HepG2 (cell line): ENCODE measurements around the gene ALOXE3. TPM values are rescaled to one million over a fixed set of nuclear protein-coding genes. Genes with fewer than 3 reads are reported as not detected.

Experiments used
- ASH2L ChIP-seq: fragments of 300-600, 200-600 bp; sonication (generic); IDR thresholded peaks from 2 replicates; pipeline ENCODE4 v1.7.0; 2017; ENCODE audit warnings: low read depth, mild to moderate bottlenecking, moderate library complexity, mixed read lengths, low read length; ENCODE audit not compliant: insufficient read length
- ELF3 ChIP-seq: IDR thresholded peaks from 2 replicates; pipeline ENCODE4 v1.6.1; 2016; ENCODE audit warnings: missing genetic modification reagents, missing compliant biosample characterization
- EP300 ChIP-seq, 3 experiments: sonication (generic) in 1 of 3; formaldehyde crosslinking in 1 of 3; IDR thresholded peaks; 2 replicates each; pipeline versions ENCODE4 v1.5.1 to v1.6.1; 2011 to 2020; ENCODE audit warnings: low read depth in 2 of 3, low read length in 2 of 3, borderline replicate concordance in 1 of 3, improper control_type of control experiment in 1 of 3, mild to moderate bottlenecking in 1 of 3, missing genetic modification reagents in 1 of 3, moderate library complexity in 1 of 3
- ETV5 ChIP-seq: IDR thresholded peaks from 2 replicates; pipeline ENCODE4 v1.6.1; 2018; ENCODE audit warnings: missing biosample characterization, missing genetic modification reagents, inconsistent platforms, borderline replicate concordance
- GABPB1 ChIP-seq: IDR thresholded peaks from 2 replicates; pipeline ENCODE4 v1.6.1; 2016; ENCODE audit warnings: mild to moderate bottlenecking, missing genetic modification reagents, moderate library complexity, missing compliant biosample characterization
- HNF4A ChIP-seq: sonication (generic); formaldehyde crosslinking; IDR thresholded peaks from 2 replicates; pipeline ENCODE4 v1.4.0; 2020; ENCODE audit warnings: missing genetic modification reagents
- MEIS1 ChIP-seq: sonication (generic); formaldehyde crosslinking; IDR thresholded peaks from 2 replicates; pipeline ENCODE4 v1.9.0; 2021; ENCODE audit warnings: mild to moderate bottlenecking, missing genetic modification reagents, moderate library complexity, borderline replicate concordance
- PLRG1 ChIP-seq: fragments of 450-650 bp; conservative IDR thresholded peaks from 2 replicates; pipeline ENCODE4 v1.6.1; 2016
- POLR2A ChIP-seq, 2 experiments: IDR thresholded peaks; 2 replicates each; pipeline ENCODE4 v1.6.1; 2011; ENCODE audit warnings: low read depth in 2 of 2, low read length in 2 of 2, mild to moderate bottlenecking in 1 of 2, moderate library complexity in 1 of 2; ENCODE audit not compliant: insufficient read depth in 1 of 2
- SOX13 ChIP-seq, 3 experiments: fragments of 450-650 bp in 1 of 3; sonication (generic) in 1 of 3; formaldehyde crosslinking in 1 of 3; IDR thresholded peaks in 2 of 3; conservative IDR thresholded peaks in 1 of 3; 2 replicates each; pipeline versions ENCODE4 v1.5.0 to v1.6.1; 2016 to 2020; ENCODE audit warnings: antibody characterized with exemption in 1 of 3, mild to moderate bottlenecking in 1 of 3, missing compliant biosample characterization in 1 of 3, missing genetic modification reagents in 1 of 3, moderate library complexity in 1 of 3
- SPEN ChIP-seq: sonication (generic); formaldehyde crosslinking; IDR thresholded peaks from 2 replicates; pipeline ENCODE4 v1.5.1; 2020; ENCODE audit warnings: low read depth, mild to moderate bottlenecking, missing genetic modification reagents
- ZFP36L1 ChIP-seq: sonication (generic); formaldehyde crosslinking; IDR thresholded peaks from 2 replicates; pipeline ENCODE4 v1.8.0; 2022; ENCODE audit warnings: mild to moderate bottlenecking, missing genetic modification reagents, moderate library complexity
- ZNF430 ChIP-seq: sonication (generic); formaldehyde crosslinking; IDR thresholded peaks from 2 replicates; pipeline ENCODE4 v1.9.0; 2021; ENCODE audit warnings: mild to moderate bottlenecking, missing genetic modification reagents
- ZNF552 ChIP-seq: sonication (generic); formaldehyde crosslinking; IDR thresholded peaks from 2 replicates; pipeline ENCODE4 v1.9.0; 2022; ENCODE audit warnings: missing genetic modification reagents, mild to moderate bottlenecking, borderline replicate concordance
- polyA plus RNA-seq, 8 experiments: library from polyadenylated mRNA; depleted of rRNA in 3 of 8; stranded (reverse) in 7 of 8; unstranded in 1 of 8; fragments of >200 nt; fragmentation: Illumina TruSeq in 4 of 8; extraction: Trizol in 4 of 8; gene quantifications; 2 replicates each; pipeline versions ENCODE4 v1.2.1 to v1.2.3, GENCODE V29; 2011 to 2016; ENCODE audit warnings: low read depth in 4 of 8, missing spikeins in 1 of 8, mixed read lengths in 1 of 8; ENCODE audit not compliant: insufficient read depth in 1 of 8
- total RNA-seq, 5 experiments: library from RNA; depleted of rRNA; stranded (reverse); fragments of >200 nt; fragmentation: Illumina TruSeq; extraction: Trizol; gene quantifications; 2 replicates each; pipeline ENCODE4 v1.2.3, GENCODE V29; 2016; ENCODE audit warnings: low read depth in 1 of 5
- TF ChIP-seq, protein P1 (sequence below): sonication (generic); formaldehyde crosslinking; conservative IDR thresholded peaks from 2 replicates; pipeline ENCODE4 v1.4.0; 2020; ENCODE audit warnings: mild to moderate bottlenecking, missing genetic modification reagents, moderate library complexity
- TF ChIP-seq, protein P2 (sequence below): sonication (generic); formaldehyde crosslinking; IDR thresholded peaks from 2 replicates; pipeline ENCODE4 v1.8.1; 2022; ENCODE audit warnings: mild to moderate bottlenecking, missing genetic modification reagents
- TF ChIP-seq, protein P3 (sequence below): IDR thresholded peaks from 2 replicates; pipeline ENCODE4 v1.6.1; 2016; ENCODE audit warnings: missing biosample characterization, missing genetic modification reagents, low read depth
- TF ChIP-seq, protein P4 (sequence below): IDR thresholded peaks from 2 replicates; pipeline ENCODE4 v1.6.1; 2016; ENCODE audit warnings: mild to moderate bottlenecking, missing biosample characterization, missing genetic modification reagents
- TF ChIP-seq, protein P5 (sequence below): sonication (generic); formaldehyde crosslinking; IDR thresholded peaks from 2 replicates; pipeline ENCODE4 v1.8.1; 2023; ENCODE audit warnings: mild to moderate bottlenecking, moderate library complexity, missing genetic modification reagents

ALOXE3 gene
- total and polyA plus RNA-seq, 2 of the 13 experiments (the other 11 are each of a cell fraction or from before 2014, with no cell fraction given), result 0.07 TPM; not detected in 1

DNA sequence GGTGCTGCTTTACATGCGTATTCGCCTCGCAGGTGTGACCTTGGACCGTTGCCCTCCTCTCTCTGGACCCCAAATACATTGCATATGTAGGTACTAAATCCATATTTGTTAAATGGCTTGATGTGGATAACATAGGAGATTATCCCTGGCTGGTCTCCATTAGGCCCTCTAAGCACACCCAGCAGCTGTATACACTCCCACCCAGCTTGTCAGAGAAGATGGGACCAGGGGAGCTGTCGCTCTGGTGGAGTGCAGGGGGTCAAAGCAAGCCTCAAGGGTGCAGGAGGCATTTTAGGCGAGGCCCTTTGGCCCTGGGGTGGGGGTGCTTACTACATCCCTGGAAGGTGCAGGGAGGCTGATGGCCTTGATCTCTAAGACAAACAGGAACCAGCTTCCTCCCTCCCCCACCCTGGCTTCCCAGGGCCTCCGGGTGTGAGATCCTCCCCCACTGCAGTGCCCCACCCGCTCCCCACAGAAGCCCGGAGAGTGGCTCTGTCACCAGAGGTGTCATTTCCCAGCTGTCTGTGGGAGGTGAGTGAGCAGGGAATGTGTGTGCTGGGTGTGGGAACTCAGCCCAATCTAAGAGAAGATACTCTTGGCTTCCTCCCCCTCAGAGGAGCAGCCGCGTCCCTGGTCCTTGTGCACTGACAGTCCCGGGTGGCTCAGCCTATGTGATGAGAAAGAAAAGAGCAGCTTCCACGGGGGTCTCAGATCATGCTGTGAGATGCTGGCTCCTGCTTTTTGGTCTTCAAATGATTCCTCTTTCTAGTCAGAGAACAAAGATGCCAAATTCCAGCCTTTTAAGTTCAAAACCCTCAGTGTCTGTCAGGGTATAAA, 45.9 kb upstream of the ALOXE3 start (continued):
- TF ChIP-seq, protein P1, sequence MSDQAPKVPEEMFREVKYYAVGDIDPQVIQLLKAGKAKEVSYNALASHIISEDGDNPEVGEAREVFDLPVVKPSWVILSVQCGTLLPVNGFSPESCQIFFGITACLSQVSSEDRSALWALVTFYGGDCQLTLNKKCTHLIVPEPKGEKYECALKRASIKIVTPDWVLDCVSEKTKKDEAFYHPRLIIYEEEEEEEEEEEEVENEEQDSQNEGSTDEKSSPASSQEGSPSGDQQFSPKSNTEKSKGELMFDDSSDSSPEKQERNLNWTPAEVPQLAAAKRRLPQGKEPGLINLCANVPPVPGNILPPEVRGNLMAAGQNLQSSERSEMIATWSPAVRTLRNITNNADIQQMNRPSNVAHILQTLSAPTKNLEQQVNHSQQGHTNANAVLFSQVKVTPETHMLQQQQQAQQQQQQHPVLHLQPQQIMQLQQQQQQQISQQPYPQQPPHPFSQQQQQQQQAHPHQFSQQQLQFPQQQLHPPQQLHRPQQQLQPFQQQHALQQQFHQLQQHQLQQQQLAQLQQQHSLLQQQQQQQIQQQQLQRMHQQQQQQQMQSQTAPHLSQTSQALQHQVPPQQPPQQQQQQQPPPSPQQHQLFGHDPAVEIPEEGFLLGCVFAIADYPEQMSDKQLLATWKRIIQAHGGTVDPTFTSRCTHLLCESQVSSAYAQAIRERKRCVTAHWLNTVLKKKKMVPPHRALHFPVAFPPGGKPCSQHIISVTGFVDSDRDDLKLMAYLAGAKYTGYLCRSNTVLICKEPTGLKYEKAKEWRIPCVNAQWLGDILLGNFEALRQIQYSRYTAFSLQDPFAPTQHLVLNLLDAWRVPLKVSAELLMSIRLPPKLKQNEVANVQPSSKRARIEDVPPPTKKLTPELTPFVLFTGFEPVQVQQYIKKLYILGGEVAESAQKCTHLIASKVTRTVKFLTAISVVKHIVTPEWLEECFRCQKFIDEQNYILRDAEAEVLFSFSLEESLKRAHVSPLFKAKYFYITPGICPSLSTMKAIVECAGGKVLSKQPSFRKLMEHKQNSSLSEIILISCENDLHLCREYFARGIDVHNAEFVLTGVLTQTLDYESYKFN (CRISPR knock-in tag), result peak; percentile 90
- TF ChIP-seq, protein P2, sequence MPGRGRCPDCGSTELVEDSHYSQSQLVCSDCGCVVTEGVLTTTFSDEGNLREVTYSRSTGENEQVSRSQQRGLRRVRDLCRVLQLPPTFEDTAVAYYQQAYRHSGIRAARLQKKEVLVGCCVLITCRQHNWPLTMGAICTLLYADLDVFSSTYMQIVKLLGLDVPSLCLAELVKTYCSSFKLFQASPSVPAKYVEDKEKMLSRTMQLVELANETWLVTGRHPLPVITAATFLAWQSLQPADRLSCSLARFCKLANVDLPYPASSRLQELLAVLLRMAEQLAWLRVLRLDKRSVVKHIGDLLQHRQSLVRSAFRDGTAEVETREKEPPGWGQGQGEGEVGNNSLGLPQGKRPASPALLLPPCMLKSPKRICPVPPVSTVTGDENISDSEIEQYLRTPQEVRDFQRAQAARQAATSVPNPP, result no peak
- TF ChIP-seq ZNF430 (peak; percentile 51; the same call in 1 of the 2 replicates), ZFP36L1 (CRISPR knock-in tag) (no peak), ETV5 (CRISPR knock-in tag) (peak; percentile 82; the same call in 1 of the 2 replicates), GABPB1 (CRISPR knock-in tag) (peak; percentile 29), ZNF552 (CRISPR knock-in tag) (0 out of 2 replicates have a peak, but pooled peaks have one; percentile 50), ASH2L (peak; percentile 4), MEIS1 (CRISPR knock-in tag) (0 out of 2 replicates have a peak, but pooled peaks have one; percentile 5), SOX13 (IDR thresholded peaks at IDR 0.05) (no peak), SOX13 (CRISPR knock-in tag; conservative IDR thresholded peaks at IDR 0.05 in 1 of 2, IDR thresholded peaks at IDR 0.05 in 1 of 2) (peak in 1 of 2 experiments; percentile 58; a peak in 2 of 4 replicates), POLR2A (IDR thresholded peaks at IDR 0.05; ENCODE audit: insufficient read depth in 1 of 2, low read depth in 2 of 2, low read length in 2 of 2) (peak in 1 of 2 experiments; percentile 58; a peak in 2 of 4 replicates), SPEN (CRISPR knock-in tag) (0 out of 2 replicates have a peak, but pooled peaks have one; percentile 14), PLRG1 (no peak), HNF4A (CRISPR knock-in tag) (peak; percentile 56), ELF3 (CRISPR knock-in tag) (peak; percentile 51; the same call in 1 of the 2 replicates), EP300 (IDR thresholded peaks at IDR 0.05; ENCODE audit: low read depth in 2 of 2, low read length in 2 of 2) (peak in 1 of 2 experiments; percentile 59; a peak in 2 of 4 replicates), EP300 (CRISPR knock-in tag; IDR thresholded peaks at IDR 0.05; ENCODE audit: borderline replicate concordance) (no peak)
- TF ChIP-seq, protein P3, sequence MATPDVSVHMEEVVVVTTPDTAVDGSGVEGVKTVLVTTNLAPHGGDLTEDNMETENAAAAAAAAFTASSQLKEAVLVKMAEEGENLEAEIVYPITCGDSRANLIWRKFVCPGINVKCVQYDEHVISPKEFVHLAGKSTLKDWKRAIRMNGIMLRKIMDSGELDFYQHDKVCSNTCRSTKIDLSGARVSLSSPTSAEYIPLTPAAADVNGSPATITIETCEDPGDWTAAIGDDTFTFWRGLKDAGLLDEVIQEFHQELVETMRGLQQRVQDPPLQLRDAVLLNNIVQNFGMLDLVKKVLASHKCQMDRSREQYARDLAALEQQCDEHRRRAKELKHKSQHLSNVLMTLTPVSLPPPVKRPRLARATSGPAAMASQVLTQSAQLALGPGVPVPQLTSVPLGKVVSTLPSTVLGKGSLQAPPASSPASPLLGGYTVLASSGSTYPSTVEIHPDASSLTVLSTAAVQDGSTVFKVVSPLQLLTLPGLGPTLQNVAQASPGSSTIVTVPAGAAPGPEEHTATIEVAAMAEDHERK (CRISPR knock-in tag), result no peak
- TF ChIP-seq, protein P4, sequence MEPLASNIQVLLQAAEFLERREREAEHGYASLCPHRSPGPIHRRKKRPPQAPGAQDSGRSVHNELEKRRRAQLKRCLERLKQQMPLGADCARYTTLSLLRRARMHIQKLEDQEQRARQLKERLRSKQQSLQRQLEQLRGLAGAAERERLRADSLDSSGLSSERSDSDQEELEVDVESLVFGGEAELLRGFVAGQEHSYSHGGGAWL (CRISPR knock-in tag), result no peak; the same call in 1 of the 2 replicates
- TF ChIP-seq, protein P5, sequence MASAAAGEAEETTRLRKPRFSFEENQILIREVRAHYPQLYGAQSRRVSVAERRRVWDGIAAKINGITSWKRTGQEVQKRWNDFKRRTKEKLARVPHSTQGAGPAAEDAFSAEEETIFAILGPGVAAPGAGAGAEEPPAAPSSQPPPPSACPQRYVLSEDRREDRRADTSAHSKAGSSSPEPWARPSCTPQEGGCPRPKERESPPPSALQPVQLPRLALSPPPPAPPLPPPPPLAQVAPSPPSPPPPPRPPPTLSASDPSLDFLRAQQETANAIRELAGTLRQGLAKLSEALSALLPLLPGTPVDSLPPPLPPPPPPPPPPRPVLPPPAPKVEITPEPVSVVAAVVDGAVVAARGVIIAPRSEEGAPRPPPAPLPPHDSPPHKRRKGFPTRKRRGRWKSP, result peak; percentile 22; the same call in 1 of the 2 replicates
